BLaER1 treated with 17β-estradiol and CSF1 and Interleukin-3, amounts not matched to agents 10 nM and 100 nM (cell line): ENCODE results near the gene PCP4.

Experiments used
- H3K27ac ChIP-seq, 11 experiments: shearing (Covaris generic); formaldehyde crosslinking; 2 replicates each; pipeline ENCODE4 v1.8.1; 2022
- H3K27me3 ChIP-seq, 11 experiments: shearing (Covaris generic); formaldehyde crosslinking; 2 replicates each; pipeline ENCODE4 v1.8.1; 2022
- H3K36me3 ChIP-seq, 11 experiments: shearing (Covaris generic); formaldehyde crosslinking; 2 replicates each; pipeline ENCODE4 v1.8.1; 2022
- H3K4me1 ChIP-seq, 10 experiments: shearing (Covaris generic); formaldehyde crosslinking; 2 replicates each; pipeline ENCODE4 v1.8.1; 2022
- H3K4me2 ChIP-seq, 11 experiments: shearing (Covaris generic); formaldehyde crosslinking; 2 replicates each; pipeline ENCODE4 v1.8.1; 2022
- H3K4me3 ChIP-seq, 10 experiments: shearing (Covaris generic); formaldehyde crosslinking; 2 replicates each; pipeline ENCODE4 v1.8.1; 2022
- H3K9ac ChIP-seq, 11 experiments: shearing (Covaris generic); formaldehyde crosslinking; 2 replicates each; pipeline ENCODE4 v1.8.1; 2022
- H3K9me3 ChIP-seq, 11 experiments: shearing (Covaris generic); formaldehyde crosslinking; replicated peaks in 1 of 11; 2 replicates each; pipeline ENCODE4 v1.8.1; 2022
- H4K20me1 ChIP-seq, 11 experiments: shearing (Covaris generic); formaldehyde crosslinking; 2 replicates each; pipeline ENCODE4 v1.8.1; 2022
- Cebpa-rat ChIP-seq, 11 experiments: shearing (Covaris generic); IDR thresholded peaks; 2 replicates each; pipeline ENCODE4 v1.8.1; 2022

Gene PCP4

DNA sequence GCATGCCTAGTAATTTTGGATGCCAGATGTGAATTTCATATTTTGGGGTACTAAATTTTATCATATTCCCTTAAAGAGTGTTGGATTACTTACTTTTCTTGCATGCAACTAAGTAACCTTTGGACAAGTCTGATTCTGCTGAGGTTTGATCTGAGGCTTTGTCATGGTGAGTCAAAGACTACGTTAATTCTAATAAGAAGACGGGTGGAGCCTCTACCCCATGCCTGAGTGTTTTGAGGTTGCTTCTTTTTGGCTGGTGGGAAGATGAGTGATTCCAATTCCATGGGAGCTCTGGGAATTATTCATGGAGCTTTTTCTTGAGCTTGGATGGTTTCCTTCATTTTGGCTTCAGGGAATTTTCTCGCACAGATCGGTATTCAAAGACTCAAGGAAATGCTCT is 11.6 kb upstream of the PCP4 start:
- no peak for TF ChIP-seq Cebpa-rat (IDR thresholded peaks at IDR 0.05)
- H3K4me2 ChIP-seq, result no peak overlapping the region
- no peaks in the 10 kb centered on the region for H3K36me3 ChIP-seq
- no peak overlapping the region for H3K9ac ChIP-seq
- H3K27me3 ChIP-seq, result no peaks in the 10 kb centered on the region
- H3K4me1 ChIP-seq, result peaks cover 0 to 16% (median 10%) of the 10 kb centered on the region in 10 experiments; a peak in 14 of 20 replicates
- H3K9me3 ChIP-seq, result peaks cover 0 to 18% (median 11%) of the 10 kb centered on the region in 11 experiments; a peak in 13 of 22 replicates
- no peaks in the 10 kb centered on the region for H4K20me1 ChIP-seq
- no peak overlapping the region for H3K4me3 ChIP-seq
- H3K27ac ChIP-seq, result no peak overlapping the region

DNA sequence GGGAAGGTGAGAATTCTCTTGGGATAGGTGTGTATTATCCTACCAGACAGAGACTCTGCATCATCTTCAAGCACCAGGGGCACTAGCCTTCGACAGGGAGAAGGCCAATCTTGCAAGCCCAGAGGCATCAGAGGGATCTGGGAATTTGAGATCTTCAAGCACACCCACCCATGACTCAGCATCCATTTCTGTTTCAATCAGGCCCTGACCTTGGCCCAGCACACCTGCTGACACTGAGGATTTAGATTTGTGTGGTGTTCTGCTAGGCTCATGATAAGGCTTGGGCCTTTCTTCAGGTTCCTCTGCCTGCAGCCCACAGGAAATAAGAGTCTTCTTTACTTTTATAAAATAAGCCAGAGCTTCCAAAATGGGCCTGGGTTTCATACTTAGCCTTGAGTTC is 6.6 kb upstream of the PCP4 start:
- Histone ChIP-seq H3K27ac (no peak overlapping the region), H3K36me3 (no peaks in the 10 kb centered on the region), H3K9ac (no peak overlapping the region), H3K4me3 (no peak overlapping the region), H3K27me3 (no peaks in the 10 kb centered on the region), H3K4me1 (peaks cover 0 to 18% (median 10%) of the 10 kb centered on the region in 10 experiments; a peak in 14 of 20 replicates), H3K9me3 (peaks cover 0 to 18% (median 11%) of the 10 kb centered on the region in 11 experiments; a peak in 13 of 22 replicates), H3K4me2 (peak overlapping the region in 1 of 11 experiments; percentile 44; a peak in 1 of 22 replicates), H4K20me1 (no peaks in the 10 kb centered on the region; a peak in 1 of 22 replicates)
- TF ChIP-seq Cebpa-rat (IDR thresholded peaks at IDR 0.05), result no peak

- H3K9me3 ChIP-seq, result peaks cover 0 to 16% (median 11%) of the 10 kb centered on the region in 11 experiments; a peak in 13 of 22 replicates
- H3K27ac ChIP-seq, result no peak overlapping the region
- H3K27me3 ChIP-seq, result no peaks in the 10 kb centered on the region
- H3K36me3 ChIP-seq, result no peaks in the 10 kb centered on the region
- H3K4me2 ChIP-seq, result no peak overlapping the region
- H4K20me1 ChIP-seq, result no peaks in the 10 kb centered on the region; a peak in 1 of 22 replicates
- no peak overlapping the region for H3K4me3 ChIP-seq
- no peak overlapping the region for H3K9ac ChIP-seq
- no peak for TF ChIP-seq Cebpa-rat (IDR thresholded peaks at IDR 0.05)
- peaks cover 0 to 19% (median 10%) of the 10 kb centered on the region in 10 experiments; a peak in 14 of 20 replicates for H3K4me1 ChIP-seq
Measured at GRCh38 chr21:39863111-39863510, 4.1 kb upstream of the PCP4 start.

DNA sequence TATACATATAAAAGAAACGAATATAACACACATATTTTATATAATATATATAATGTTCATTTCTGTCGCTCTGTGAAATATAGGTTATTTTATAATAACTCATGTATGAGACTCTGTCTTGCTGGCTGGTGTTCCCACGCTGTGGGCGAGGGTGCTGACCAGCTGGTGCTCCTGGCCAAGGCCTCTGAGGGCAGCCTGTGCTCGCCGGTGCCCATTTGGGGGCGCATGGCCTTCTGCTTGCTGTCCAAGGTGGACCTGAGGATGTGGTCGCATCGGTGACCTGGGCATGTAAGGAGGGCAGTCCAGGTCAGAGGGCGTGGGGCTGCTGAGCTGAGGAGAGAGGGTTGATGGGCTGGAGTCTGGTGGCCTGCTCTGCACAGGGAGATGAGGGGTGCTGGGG is 1.1 kb upstream of the PCP4 start:
- Histone ChIP-seq H3K36me3 (no peaks in the 10 kb centered on the region), H3K4me1 (peaks cover 0 to 7% (median 0%) of the 10 kb centered on the region in 10 experiments; a peak in 2 of 20 replicates), H3K9me3 (no peaks in the 10 kb centered on the region), H3K4me2 (no peak overlapping the region), H4K20me1 (no peaks in the 10 kb centered on the region; a peak in 1 of 22 replicates), H3K9ac (no peak overlapping the region), H3K27ac (no peak overlapping the region), H3K4me3 (no peak overlapping the region), H3K27me3 (no peaks in the 10 kb centered on the region)
- no peak for TF ChIP-seq Cebpa-rat (IDR thresholded peaks at IDR 0.05)

GRCh38 chr21:39869141-39869818 is 2.0 kb downstream of the PCP4 start:
- no peak for TF ChIP-seq Cebpa-rat (IDR thresholded peaks at IDR 0.05)
- Histone ChIP-seq H3K9ac (no peak overlapping the region), H3K4me1 (peaks cover 0 to 7% (median 0%) of the 10 kb centered on the region in 10 experiments; a peak in 2 of 20 replicates), H3K27ac (no peak overlapping the region), H3K9me3 (no peaks in the 10 kb centered on the region), H4K20me1 (no peaks in the 10 kb centered on the region), H3K4me3 (no peak overlapping the region), H3K36me3 (no peaks in the 10 kb centered on the region), H3K4me2 (no peak overlapping the region; a peak in 1 of 22 replicates), H3K27me3 (no peaks in the 10 kb centered on the region)

- Histone ChIP-seq H4K20me1 (no peaks in the 10 kb centered on the region), H3K4me1 (peaks cover 0 to 15% (median 6%) of the 10 kb centered on the region in 10 experiments; a peak in 11 of 20 replicates), H3K27ac (no peak overlapping the region), H3K27me3 (no peaks in the 10 kb centered on the region), H3K9ac (no peak overlapping the region), H3K4me2 (no peak overlapping the region), H3K36me3 (no peaks in the 10 kb centered on the region), H3K9me3 (no peaks in the 10 kb centered on the region), H3K4me3 (no peak overlapping the region)
- TF ChIP-seq Cebpa-rat (IDR thresholded peaks at IDR 0.05), result no peak
Measured at GRCh38 chr21:39873687-39874086, 6.4 kb downstream of the PCP4 start.

DNA sequence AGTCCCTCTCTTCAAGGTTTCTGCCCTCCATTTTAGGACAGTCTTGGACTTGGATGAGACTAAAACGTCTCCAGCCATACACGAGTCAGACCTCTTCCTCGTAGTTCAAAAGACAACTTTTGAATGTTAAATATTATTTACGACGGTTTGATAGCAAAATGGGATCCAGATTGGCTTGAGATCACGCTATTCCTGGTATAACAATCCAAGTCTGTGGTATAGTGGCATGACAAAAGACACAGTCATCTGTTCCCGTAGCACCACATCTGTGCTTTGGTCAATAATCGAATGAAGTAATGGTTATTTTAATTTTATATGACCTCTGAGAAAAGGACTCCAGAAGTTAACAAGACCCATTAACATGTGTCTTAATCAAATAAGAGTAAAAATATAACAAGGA is 7.0 kb downstream of the PCP4 start:
- no peaks in the 10 kb centered on the region for H3K36me3 ChIP-seq
- H3K27ac ChIP-seq, result no peak overlapping the region
- H3K4me1 ChIP-seq, result peaks cover 0 to 11% (median 6%) of the 10 kb centered on the region in 10 experiments; a peak in 11 of 20 replicates
- H3K4me2 ChIP-seq, result no peak overlapping the region
- no peaks in the 10 kb centered on the region for H3K27me3 ChIP-seq
- no peak overlapping the region for H3K9ac ChIP-seq
- no peaks in the 10 kb centered on the region for H4K20me1 ChIP-seq
- TF ChIP-seq Cebpa-rat (IDR thresholded peaks at IDR 0.05), result no peak
- H3K4me3 ChIP-seq, result no peak overlapping the region
- H3K9me3 ChIP-seq, result no peaks in the 10 kb centered on the region

DNA sequence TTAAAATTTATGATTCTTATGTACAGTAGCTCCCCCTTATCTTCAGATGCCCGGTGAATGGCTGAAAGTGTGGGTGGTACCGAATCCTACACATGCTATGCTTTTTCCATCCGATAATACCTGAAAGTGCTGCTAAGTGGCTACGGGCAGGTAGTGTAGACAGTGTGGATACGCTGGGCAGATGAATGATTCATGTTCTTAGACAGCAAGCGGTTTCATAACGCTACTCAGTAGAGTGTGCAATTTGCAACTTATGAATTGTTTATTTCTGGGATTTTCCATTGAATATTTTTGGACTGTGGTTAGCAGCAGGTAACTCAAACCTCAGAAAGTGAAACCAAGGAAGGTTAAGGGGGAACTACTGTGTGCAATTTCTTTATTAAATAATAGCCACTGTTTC is 7.5 kb downstream of the PCP4 start:
- Histone ChIP-seq H3K27me3 (no peaks in the 10 kb centered on the region), H4K20me1 (no peaks in the 10 kb centered on the region), H3K4me3 (no peak overlapping the region), H3K9ac (no peak overlapping the region), H3K4me1 (peaks cover 0 to 10% (median 6%) of the 10 kb centered on the region in 10 experiments; a peak in 11 of 20 replicates), H3K36me3 (no peaks in the 10 kb centered on the region), H3K9me3 (no peaks in the 10 kb centered on the region), H3K4me2 (peak overlapping the region in 7 of 11 experiments; percentile 10 to 63 (median 27); a peak in 12 of 22 replicates), H3K27ac (no peak overlapping the region)
- no peak for TF ChIP-seq Cebpa-rat (IDR thresholded peaks at IDR 0.05)

- Histone ChIP-seq H3K9me3 (no peaks in the 10 kb centered on the region), H4K20me1 (no peaks in the 10 kb centered on the region), H3K27me3 (no peaks in the 10 kb centered on the region), H3K4me3 (no peak overlapping the region), H3K9ac (no peak overlapping the region), H3K4me2 (no peak overlapping the region), H3K4me1 (peaks cover 7 to 22% (median 18%) of the 10 kb centered on the region in 10 experiments; a peak in 18 of 20 replicates), H3K27ac (no peak overlapping the region), H3K36me3 (no peaks in the 10 kb centered on the region)
- TF ChIP-seq Cebpa-rat (IDR thresholded peaks at IDR 0.05), result no peak
Measured at GRCh38 chr21:39881661-39882060, 14.4 kb downstream of the PCP4 start.
